ENCODE data around the gene DNMT1.
"Not testable (repeated sequence)": the region's sequence is repeated elsewhere in the genome, so short reads cannot be mapped to it uniquely, and the experiment has no call there.

The DNMT1 gene

DNA sequence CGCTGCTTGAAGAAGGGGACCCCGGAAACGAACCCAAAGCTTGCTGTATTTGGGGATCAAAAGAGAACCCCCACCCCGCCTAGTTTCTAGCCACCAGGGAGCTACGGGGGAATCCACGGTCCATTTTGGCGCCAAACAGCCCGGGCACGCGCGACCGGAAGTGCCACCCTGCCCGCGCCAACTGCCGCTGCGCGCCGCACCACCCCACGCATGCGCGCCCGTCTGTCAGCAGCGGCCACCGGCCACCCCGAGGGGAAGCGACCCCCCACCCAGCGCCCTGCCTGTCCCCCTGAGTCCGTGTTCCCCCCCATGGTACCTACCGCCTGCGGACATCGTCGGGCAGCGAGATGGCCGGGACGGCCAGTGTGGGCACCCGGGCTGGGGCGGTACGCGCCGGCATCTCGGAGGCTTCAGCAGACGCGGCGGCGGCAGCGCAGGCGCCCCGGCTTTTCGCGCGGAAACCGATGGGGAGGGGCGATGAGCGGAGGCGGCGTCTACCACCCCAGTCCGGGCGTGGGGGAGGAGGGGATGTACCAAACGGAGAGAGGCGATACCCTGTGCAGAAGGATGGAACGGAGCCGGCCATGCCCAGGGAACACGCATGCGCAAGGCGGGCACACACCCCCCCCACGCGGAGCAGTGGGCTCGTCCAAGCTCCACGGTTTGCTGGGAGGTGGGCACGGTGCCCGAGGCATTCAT is at the start of gene DNMT1:
DNMT1 (minus strand) TSS at position 454 of the 699 bp plus-strand sequence; CDS start at position 400, 54 bp downstream.
- DNase-seq (ENCODE audit: extremely low read depth in 1 of 2, low read depth in 1 of 2) = peak; percentile 96 to 98

DNA sequence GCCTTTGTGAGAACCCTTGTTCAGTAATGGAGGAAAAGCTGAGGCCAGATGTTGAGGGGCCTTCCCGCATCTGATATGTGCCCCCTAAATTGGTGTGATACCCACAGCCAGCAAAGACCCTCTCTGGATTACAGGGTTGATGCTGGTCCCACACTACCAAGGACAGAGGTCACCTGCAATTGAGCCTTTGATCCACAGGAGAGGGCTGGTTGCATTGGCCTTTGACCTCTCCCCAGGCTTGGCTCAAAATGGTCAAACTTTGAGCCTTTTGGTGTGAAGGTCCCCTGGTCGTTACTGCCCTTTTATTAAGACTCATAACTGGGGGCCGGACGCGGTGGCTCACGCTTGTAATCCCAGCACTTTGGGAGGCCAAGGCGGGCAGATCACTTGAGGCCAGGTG is 48.9 kb upstream of the DNMT1 start:
- DNase-seq (ENCODE audit: extremely low read depth in 1 of 2, low read depth in 1 of 2) = no peak

DNA sequence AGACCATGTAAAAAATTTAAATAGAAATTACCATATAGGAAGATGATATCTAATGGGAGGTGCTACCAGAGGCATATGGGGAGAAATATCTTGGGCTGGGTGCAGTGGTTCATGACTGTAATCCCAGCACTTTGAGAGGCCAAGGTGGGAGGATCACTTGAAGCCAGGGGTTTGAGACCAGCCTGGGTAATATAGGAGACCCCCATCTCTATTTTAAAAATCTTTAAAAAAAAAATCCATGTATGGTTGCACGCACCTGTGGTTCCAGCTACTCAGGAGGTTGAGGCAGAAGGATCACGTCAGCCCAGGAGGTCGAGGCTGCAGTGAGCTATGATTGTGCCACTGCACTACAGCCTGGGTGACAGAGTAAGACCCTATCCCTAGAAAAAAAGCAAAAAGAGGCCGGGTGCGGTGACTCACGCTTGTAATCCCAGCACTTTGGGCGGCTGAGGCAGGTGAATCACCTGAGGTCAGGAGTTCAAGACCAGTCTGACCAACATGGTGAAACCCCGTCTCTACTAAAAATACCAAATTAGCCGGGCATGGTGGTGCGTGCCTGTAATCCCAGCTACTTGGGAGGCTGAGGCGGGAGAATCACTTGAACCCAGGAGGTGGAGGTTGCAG is 47.2 kb upstream of the DNMT1 start:
- not testable (repeated sequence) for DNase-seq (ENCODE audit: extremely low read depth in 1 of 2, low read depth in 1 of 2)

DNA sequence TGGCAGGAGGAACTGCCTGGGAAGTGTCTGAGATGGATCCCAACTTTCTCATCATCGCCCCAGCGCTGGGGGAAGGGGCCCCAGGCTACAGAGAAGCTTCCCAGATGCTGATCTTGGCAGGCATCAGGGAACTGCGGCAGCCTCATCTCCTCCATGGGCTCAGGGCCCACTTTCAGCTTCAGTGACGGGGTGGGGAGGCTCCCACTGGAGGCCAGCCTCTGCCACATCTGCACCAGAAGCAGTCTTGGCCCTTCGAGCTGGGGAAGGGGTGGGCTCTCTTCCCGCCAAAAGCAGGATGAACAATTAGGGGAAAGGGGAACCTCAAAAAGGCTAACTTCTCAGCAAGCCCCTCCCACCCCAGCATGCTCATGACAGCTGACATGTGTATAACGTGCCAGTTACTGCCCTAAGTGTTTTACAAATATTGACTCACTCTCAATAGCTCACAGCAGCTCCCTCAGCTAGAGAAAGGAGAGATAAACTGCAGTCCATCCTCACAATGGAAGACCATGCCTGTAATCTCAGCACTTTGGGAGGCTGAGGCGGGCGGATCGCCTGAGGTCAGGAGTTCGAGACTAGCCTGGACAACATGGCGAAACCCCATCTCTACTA is 43.5 kb upstream of the DNMT1 start:
- DNase-seq (ENCODE audit: extremely low read depth in 1 of 2, low read depth in 1 of 2) = no peak

DNA sequence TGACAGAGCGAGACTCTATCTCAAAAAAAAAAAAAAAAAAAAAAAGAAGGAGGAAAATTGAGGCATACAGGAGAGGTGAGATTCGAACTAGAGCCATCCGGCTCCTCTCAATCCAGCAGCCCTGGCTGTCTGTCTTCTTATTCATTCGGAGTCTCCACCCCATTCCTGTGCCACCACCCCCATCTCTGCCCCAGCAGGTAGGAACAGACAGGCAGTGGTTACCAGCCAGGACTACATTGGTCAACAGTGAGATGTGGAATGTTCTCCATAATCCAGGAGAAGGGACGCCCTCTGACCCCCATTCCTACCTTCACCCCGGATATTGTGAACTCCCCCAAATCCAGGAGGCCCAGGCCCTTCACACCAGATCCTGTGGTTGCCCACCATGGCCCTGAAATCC is 42.9 kb upstream of the DNMT1 start:
- no peak for DNase-seq (ENCODE audit: extremely low read depth in 1 of 2, low read depth in 1 of 2)

DNA sequence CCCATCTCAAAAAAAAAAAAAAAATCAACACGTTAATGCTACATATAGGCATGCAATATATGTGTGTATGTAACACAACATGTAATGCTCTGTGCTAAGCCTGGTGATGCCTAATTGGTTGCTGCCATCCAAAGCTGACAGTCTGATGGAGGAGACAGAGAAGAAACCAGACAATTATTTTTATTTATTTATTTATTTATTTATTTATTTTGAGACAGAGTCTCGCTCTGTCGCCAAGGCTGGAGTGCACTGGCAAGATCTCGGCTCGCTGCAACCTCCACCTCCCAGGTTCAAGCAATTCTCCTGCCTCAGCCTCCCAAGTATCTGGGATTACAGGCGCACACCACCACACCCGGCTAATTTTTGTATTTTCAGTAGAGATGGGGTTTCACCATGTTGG is 40.7 kb upstream of the DNMT1 start:
- DNase-seq (ENCODE audit: extremely low read depth in 1 of 2, low read depth in 1 of 2) = not testable (repeated sequence)

DNA sequence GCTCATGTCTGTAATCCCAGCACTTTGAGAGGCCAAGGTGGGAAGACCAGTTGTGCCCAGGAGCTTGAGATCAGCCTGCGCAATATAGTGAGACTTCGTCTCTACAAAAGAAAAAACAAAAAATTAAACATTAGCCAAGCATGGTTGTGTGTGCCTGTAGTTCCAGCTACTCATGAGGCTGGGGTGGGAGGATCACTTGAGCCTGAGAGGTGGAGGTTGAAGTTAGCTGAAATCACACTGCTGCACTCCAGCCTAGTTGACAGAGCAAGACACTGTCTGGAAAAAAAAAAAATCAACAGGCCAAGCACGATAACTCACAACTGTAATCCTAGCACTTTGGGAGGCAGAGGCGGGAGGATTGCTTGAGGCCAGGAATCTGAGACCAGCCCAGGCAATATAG is 40.2 kb upstream of the DNMT1 start:
- no peak for DNase-seq (ENCODE audit: extremely low read depth in 1 of 2, low read depth in 1 of 2)

DNA sequence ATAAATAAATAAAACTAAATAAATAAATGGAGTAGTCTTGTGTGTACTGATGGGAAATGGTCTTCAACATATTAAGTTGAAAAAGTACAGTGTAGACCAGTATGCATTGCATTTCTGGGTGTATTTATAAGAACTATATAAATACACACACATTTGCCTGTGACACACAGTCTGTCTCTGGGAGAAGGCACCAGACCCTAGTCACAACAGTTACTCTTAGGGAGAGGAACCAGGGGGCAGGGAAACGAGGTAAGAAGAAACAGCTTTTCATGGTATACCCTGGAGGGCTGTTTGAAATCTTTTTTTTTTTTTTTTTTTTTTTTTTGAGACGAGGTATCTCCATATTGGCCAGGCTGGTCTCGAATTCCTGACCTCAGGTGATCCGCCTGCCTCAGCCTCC is 39.2 kb upstream of the DNMT1 start:
- no peak for DNase-seq (ENCODE audit: extremely low read depth in 1 of 2, low read depth in 1 of 2)

DNA sequence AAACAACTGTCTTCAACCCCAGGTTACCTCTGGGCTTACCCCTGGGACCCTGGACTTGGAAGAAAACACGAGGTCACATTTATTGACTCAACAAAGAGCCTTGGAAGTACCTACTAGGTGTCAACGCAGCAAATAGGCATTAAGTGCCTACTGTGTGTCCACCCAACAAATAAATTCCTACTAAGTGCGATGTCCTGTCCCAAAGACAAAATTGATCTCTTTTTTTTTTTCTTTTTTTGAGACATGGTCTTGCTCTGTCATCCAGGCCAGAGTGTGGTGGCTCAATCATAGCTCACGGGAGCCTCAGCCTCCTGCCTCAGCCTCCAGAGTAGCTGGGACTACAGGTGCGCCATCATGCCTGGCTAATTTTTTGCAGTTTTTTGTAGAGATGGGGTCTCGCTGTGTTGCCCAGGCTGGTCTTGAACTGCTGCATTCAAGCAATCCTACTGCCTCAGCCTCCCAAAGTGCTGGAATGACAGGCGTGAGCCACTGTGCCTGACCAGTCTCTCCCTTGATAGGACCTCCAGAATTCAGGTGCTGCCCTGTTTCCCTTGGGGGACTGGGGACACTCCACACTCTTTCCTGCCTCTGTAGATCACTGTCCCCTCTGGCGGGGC is 37.0 kb upstream of the DNMT1 start:
- no peak for DNase-seq (ENCODE audit: extremely low read depth in 1 of 2, low read depth in 1 of 2)

DNA sequence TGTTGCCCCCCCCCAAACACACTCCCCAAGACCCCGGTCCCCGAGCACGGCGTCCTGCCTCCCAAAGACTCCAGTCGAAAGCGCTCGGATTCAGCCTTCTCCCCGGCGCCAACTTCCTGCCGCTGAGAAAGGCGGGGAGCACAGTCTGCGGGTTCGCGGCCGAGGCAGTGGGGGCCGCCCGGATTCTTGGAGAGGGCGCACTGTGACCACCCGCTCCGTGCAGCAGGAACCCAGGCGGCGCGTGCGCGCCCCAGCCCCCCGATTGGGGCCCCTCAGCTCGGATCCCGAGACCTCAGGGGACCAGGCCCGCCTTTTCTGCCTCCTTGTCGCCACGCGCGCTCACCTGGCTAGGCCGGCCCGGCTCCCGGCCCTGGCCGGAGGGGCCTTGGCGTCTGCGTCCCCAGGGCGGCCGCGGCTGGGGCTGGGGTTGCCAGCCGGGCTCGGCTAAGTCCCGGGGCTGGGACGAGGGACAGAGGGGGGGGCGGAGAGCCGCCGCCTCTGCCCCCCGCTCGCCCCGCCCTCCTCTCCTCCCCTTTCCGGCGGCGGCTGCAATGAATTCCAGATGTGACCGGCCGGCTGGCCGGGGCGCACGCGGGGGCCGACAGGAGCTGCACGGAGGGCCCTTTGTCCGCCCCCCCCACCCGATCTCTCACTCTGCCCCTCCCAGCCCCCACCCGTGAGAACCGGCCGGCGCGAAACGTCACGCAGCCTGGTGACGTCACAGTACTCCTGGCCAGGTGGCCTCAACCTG is 36.3 kb upstream of the DNMT1 start, which contains the start of gene S1PR2:
S1PR2 (minus strand) TSS at position 471 of the 751 bp plus-strand sequence. CDS start 6,426 bp downstream, outside the sequence.
- peak; percentile 38 to 44 for DNase-seq (ENCODE audit: extremely low read depth in 1 of 2, low read depth in 1 of 2)

DNA sequence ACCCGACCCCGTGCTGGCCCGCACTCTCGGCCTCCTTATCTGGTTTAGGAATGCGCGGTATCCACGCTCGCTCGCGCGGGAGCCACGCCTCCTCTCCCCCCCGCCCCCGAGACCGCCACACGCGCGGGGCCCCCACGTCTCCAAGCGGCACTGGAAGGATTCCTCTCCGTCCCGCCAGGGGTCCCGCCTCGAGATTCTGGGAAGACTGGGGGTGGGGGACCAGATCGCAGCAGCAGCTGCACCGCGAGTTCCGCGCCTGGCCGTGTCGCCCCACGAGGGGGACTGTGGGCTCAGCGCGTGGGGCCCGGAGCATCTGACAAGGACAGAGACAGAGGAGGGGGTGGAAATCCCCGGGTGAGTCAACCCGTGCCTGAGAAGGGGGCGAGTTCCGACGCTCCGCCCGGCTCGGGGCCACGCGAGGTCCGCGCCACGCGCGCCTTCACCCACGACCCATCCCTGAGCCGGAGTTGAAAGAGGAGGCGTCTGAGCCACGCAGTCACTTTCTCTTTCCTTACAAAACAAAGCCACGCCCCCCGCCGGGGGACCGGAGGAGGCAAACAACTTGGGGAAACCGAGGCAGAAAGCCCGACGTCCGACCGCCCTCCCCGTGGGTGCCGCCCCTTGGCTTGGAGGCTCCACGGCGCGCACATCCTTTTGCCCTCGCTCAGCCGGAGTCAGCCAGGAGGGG is 35.6 kb upstream of the DNMT1 start:
- peak; percentile 20 to 32 for DNase-seq (ENCODE audit: extremely low read depth in 1 of 2, low read depth in 1 of 2)

DNA sequence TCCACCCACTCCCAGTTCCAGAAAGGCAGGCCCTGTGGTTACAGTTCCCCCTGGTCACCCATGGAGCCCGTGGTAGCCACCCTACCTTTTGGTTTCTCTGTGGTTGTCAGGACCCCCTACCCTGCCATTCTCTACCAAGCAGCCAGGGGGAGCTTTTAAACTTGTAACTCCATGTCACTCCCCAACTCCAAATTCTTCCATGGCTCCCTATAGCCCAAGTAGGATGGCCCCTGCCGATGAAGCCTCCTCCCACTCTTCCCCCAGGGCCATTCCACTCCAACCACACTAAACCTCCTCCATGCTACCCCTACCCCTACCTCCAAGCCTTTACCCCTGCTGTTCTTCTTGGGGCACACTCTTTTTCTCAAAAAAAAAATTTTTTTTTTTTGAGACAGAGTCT is 34.2 kb upstream of the DNMT1 start:
- DNase-seq (ENCODE audit: extremely low read depth in 1 of 2, low read depth in 1 of 2) = no peak

DNA sequence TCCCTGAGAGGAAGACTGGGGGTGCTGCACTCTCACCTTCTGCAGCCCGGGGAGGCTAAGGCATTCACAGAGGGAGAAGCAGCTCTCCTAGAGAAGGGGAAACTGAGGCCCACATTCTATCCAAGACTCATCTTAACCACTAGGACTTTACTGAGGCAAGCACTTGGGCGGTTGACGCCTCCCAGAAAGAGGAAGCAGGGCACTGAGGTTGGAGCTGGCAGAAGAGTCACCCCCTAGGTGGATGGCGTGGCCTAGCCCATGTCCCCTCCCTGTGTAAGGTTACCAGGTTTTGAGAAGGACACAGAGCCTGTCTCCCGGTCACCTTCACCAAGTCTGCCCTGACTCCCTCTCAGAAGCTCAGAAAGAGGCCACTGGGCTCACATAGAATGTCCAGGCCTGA is 33.6 kb upstream of the DNMT1 start:
- no peak for DNase-seq (ENCODE audit: extremely low read depth in 1 of 2, low read depth in 1 of 2)

DNA sequence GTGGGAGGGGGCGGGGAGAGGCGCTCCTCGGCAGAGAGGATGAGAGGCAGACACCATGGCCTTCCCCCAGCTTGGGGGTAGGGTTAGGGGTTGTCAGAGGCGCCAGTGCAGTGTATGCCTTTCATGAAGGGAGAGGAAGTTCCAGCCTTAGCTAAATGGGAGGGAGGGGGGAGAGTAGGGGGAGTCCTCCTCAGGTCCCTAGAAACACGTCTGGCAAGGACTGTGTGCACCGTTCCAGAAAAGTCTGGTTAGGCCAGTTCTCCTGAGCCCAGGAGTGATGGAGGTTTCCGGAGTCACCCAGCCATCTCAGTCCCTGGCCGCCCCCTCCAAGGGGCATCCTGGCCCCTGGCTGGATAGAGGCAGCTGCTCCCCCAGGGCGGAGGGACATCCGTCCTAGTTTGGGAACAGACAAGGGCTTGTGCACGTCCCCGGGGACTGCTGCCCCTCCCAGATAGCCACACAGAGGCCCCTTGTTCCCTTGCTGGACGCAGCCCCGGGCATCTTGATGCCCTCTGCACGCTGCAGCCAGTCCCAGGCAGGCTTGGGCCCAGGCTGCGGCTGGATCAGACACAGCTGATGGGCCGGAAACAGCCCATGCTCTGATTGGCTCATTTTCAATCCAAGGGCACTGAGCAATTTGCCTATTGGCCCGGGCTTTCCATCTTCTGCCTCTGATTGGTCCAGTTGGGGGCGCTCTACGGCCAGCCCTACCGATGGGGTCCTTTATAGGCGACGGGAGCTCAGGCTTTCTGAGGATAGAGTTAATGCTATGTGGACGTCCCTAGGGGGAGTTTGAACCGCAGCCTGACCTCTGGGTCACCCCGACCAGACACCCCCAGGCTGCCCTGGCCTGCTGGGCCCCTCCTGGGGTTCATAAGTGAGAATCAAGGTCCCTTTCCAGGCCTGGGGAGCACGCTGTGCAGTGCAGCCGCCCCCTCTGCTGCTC is 32.5 kb upstream of the DNMT1 start:
- no peak for DNase-seq (ENCODE audit: extremely low read depth in 1 of 2, low read depth in 1 of 2)

DNA sequence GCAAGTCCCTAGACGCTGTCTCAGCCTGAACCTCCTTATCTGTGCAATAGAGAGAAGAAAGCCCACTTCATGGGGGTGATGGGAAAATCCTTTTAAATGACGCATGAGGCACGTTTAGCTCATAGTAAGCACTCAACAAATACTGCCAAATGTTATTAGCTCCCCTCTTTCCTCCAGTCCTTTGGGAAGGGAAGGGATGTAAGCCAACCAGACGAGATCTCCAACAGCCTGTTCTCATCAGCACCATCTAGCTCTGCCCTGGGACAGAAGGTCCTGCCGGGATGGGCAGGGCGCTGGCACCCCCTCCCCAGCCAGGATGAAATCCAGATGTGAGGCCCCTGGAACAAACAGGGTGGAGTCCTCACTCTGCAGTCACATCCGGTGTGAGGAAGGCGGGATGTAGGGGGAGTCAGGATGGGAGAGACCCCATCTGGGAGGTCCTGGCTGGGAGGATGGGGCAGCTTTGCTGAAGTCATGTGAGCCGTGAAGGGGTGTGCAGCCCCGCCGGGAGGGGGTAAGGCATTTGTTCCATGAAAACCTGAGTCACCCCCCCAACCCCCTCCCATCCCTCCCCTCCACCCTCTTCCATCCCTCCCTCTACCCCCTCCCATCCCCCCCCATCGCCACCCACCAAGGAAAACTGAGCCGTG is 31.7 kb upstream of the DNMT1 start:
- DNase-seq (ENCODE audit: extremely low read depth in 1 of 2, low read depth in 1 of 2) = no peak

DNA sequence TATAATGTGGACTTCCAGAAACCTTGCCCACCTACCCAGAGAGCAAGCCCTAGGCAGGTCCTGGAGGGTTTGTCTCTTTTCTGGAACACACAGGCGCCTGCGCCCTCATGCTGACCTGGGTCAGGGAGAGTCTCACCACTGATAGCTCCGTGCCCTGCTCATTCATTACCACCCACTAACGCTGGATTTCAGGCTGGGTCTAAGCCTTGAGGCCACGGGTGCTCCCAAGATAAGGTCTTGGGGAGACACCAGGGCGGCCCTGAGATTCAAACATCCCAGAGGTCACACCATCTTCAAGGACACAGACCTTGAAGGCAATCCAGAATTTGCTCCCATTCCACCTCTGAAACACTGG is 31.2 kb upstream of the DNMT1 start:
- no peak for DNase-seq (ENCODE audit: extremely low read depth in 1 of 2, low read depth in 1 of 2)

DNA sequence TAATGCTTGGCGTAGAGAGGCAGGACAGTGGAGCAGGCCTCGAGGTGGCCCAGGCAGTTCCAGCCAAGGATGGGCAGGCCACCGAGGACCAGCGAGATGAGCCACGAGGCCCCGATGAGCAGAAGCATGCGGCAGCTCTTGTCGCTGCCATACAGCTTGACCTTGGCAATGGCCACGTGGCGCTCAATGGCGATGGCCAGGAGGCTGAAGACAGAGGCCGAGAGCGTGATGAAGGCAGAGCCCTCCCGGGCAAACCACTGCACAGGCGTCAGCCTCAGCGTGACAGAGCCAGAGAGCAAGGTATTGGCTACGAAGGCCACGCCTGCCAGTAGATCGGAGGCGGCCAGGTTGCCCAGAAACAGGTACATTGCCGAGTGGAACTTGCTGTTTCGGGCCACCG is 29.6 kb upstream of the DNMT1 start:
- no peak for DNase-seq (ENCODE audit: extremely low read depth in 1 of 2, low read depth in 1 of 2)

DNA sequence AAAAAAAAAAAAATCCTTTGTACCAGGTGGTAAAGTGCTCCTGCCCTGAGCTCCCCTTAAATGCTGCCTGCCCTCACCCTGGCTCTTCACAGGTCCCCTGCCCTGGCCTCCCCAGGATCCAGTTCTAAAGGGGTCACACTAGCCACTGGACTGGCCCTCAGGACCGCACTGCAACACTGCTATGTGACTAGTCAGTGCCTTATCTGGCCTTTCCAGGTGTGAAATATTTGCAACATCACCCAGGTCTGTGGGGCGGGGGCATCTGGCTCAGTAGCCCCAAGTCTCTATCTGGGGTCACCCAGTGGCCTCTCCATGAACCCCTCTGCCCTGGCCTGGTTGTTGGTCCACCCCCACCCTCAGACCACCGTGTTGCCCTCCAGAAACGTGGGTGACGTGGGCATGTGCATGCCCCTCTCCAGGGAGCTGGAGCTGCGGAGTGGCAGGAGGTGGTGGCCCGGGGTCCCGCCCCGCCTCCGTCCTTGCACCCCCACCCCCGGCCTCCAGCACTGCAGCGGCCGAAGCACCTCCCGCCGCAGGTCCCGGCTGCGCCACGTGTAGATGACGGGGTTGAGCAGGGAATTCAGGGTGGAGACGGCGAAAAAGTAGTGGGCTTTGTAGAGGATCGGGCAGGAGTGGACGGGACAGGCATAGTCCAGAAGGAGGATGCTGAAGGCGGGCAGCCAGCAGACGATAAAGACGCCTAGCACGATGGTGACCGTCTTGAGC is 28.9 kb upstream of the DNMT1 start:
- no peak for DNase-seq (ENCODE audit: extremely low read depth in 1 of 2, low read depth in 1 of 2)
